Activated naive CD8-positive, alpha-beta T cell treated with anti-CD3 and anti-CD28 coated beads, Interleukin-2, amount 10 ng/mL, durations not matched to agents 7 days and 5 days (primary cell): ENCODE data around the gene TSPAN9. TPM values are rescaled to one million over a fixed set of nuclear protein-coding genes. Genes with fewer than 3 reads are reported as not detected.

Source experiments
- ATAC-seq: fragments of 150-1000 bp; cut with Tn5 transposase; one replicate; pipeline ENCODE4 v1.10.0; 2021; ENCODE audit warnings: low read depth, moderate library complexity
- POLR2A ChIA-PET: fragments of 350-600 bp; sonication (Branson Sonifier 250); formaldehyde crosslinking; loops from one replicate; lab custom pipeline; 2021; ENCODE audit warnings: antibody characterized with exemption; lab: Charles Lee
- DNase-seq: peaks from one replicate; pipeline ENCODE4 v3.0.0; 2021
- H3K27ac Mint-ChIP-seq: one replicate; pipeline ENCODE4 v1.8.0; 2022; ENCODE audit warnings: mild to moderate bottlenecking, mixed read lengths
- H3K27me3 Mint-ChIP-seq: one replicate; pipeline ENCODE4 v1.8.0; 2022; ENCODE audit warnings: mild to moderate bottlenecking, moderate library complexity, mixed read lengths
- H3K36me3 Mint-ChIP-seq: one replicate; pipeline ENCODE4 v1.8.0; 2021; ENCODE audit warnings: mild to moderate bottlenecking, mixed read lengths
- H3K4me1 Mint-ChIP-seq: one replicate; pipeline ENCODE4 v1.8.0; 2021; ENCODE audit warnings: mixed read lengths
- H3K4me3 Mint-ChIP-seq: one replicate; pipeline ENCODE4 v1.8.0; 2022; ENCODE audit warnings: mild to moderate bottlenecking, moderate library complexity, mixed read lengths
- H3K9me3 Mint-ChIP-seq: one replicate; pipeline ENCODE4 v1.8.0; 2021; ENCODE audit warnings: mixed read lengths
- total RNA-seq, 2 experiments: library from RNA; stranded (reverse); gene quantifications; one replicate each; pipeline ENCODE4 v1.2.3, GENCODE V29; 2021

TSPAN9 gene
- total RNA-seq, 2 experiments from 2014 or later = 0.42 to 0.60 TPM

DNA sequence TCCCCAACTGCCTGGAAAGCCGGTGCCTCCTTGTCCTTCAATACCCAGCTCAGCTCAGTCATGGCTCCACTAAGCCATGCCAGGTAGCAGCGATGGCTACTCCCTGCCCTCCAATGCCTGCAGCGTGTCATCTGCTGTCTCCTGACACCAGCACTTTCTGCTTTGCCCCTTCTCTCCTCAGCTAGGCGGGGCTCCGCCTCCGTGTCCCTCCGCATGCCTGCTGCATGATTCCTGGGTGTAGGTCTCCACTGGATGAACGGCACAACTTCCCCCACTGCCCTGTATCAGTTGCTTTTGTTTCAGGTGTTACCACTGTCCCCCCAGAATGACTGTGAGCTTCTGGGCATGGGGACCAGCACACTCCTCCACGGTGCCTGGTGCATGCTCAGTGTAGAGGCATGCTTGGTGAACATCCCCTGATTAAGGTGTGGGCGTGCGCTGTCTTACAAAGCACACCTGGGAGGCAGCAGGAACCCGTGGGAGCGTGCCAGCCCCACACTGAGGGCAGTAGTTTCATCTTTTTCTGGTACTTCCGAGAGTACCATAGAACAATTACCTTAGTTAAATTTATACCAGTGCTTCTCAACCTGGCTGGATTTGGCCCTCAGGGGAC lies 234.4 kb downstream of the TSPAN9 start:
- Mint-ChIP-seq H3K36me3 (no peaks in the 10 kb centered on the region), H3K27ac (no peak overlapping the region), H3K4me1 (no peaks in the 10 kb centered on the region), H3K9me3 (no peaks in the 10 kb centered on the region), H3K4me3 (no peak overlapping the region), H3K27me3 (no peaks in the 10 kb centered on the region)
- ATAC-seq = no peak
- no peak for DNase-seq
- POLR2A ChIA-PET = no interaction called here

DNA sequence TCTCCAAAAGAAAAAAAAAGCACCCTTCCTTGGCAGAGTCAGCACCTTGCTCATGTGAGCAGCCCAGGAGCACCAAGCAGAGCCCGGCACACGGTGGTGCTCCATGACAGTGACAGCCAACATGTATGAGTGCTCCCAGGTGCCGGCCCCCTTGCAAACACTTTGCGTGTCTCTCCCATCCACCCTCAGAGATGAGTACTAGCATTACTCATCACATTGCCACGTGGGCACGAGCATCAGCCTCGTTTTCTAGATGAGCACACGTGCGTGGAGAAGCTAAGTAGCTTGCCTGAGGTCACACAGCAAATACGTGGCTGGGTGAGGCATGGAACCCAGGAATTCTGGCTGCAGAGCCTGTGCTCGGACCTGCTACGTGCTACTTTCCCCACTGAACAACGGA lies 235.9 kb downstream of the TSPAN9 start:
- Mint-ChIP-seq H3K9me3 (no peaks in the 10 kb centered on the region), H3K27me3 (no peaks in the 10 kb centered on the region)

DNA sequence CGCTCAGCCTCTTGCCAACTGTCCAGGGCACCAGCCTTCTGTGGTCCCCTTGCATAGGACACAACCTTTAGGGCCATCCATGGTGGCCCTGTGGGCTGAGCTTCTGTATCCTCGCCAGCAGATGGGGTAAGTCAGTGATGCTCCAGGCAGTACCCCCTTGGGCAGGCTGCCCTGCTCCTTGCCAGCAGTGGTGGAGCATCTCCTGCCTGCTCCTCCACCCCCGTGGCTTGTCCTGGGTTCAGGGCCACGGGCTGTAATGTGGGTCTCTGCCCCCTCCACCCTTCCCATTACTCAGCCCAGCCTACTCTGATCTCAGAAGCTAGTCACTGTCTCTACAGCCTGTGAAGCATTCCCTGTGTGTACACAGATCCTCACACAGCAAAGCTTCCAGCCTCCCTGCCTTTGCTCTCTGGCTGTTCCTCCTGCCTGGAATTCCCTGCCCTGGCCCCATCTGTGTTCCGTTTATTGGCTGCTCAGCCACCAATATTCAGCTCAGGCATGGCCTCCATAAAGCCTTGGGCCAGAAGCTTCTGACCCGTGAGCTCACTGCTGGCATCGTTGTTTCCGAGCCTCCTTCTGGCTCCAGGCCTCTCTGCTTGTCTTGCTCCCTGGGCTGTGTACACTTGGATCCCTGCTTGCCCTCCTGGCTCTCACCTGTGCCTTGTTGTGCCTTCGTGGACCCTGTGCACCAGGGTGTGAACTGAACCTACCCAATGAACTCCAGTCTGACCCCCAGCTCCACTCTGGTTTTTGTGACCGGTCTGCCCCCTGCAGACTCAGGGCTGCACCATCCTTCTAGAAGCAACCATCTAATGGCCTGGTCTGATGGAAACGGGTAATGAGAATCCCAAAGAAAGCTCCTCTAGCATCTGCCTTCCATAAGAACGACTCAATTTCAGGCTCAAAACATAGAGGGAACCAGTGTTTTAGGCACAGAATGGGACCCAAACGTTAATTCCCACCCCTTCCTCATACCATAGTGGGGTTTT lies 236.8 kb downstream of the TSPAN9 start:
- POLR2A ChIA-PET = no interaction called here
- Mint-ChIP-seq H3K27me3 (no peaks in the 10 kb centered on the region), H3K36me3 (no peaks in the 10 kb centered on the region), H3K27ac (no peak overlapping the region), H3K9me3 (no peaks in the 10 kb centered on the region), H3K4me1 (no peaks in the 10 kb centered on the region), H3K4me3 (no peak overlapping the region)
- no peak for DNase-seq
- peak; percentile 70 for ATAC-seq

More for the DNA sequence above, 235.9 kb downstream of the TSPAN9 start:
- POLR2A ChIA-PET = no interaction called here
- Mint-ChIP-seq H3K4me1 (no peaks in the 10 kb centered on the region), H3K36me3 (no peaks in the 10 kb centered on the region), H3K27ac (no peak overlapping the region), H3K4me3 (no peak overlapping the region)
- DNase-seq = no peak
- ATAC-seq = no peak

DNA sequence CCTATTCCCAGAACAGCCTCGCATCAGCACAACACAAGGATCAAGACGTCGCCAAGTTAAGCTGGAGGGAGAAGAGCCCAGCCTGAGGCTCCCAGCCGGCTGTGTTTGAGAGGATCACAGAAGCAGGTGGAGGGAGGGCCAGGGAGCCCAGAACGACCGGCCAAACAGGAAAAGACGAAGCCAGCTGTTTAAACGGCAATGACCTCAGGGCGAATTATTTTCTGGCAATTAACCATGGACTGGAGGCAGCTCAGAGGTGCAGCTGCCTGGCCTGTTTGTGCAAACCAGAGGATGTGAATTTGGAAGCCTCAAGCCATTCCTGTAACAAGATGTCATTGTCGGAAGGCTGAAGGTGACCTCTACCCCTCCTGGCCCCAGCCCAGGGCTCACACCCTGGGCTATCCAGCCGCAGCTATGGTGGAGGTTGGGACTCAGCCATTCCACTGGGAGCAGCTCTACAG lies 238.1 kb downstream of the TSPAN9 start:
- H3K4me1 Mint-ChIP-seq = no peaks in the 10 kb centered on the region

DNA sequence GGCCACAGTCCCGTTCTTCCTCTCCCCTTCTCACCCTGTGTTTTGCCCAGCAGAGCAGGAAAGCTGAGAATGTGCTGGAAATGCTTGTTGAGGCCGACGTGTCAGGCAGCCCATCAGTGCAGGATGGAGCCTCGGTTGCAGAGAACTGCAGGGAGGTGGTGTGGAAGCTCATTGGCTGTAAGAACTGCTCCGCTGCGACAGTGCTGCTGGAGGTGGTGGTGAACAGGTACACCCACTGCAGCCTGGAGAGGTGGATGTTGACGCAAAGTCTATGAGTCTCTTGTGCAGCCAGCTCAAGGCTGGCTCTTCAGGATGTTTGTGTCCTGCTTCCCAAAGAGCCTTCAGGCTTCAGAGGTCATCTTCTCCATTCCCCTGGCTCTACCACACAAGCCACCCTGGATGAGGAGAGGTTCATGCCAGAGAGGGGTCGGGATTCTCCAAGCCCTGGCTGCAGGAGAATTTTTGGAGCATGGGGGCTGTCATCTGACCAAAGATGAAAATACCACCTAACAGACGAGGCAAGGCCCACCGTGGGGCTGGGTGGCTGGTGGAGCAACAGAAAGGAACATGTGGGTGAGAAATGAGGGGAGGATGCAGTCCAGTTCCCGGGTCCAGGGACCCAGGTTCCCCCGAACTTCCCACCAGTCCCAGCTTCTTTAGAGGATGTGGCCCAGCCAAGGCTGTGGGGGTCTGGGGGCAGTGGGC lies 239.7 kb downstream of the TSPAN9 start:
- DNase-seq (no peak), ATAC-seq (no peak)
- H3K36me3 Mint-ChIP-seq = no peaks in the 10 kb centered on the region
- no peak overlapping the region for H3K27ac Mint-ChIP-seq
- POLR2A ChIA-PET = no interaction called here
- H3K4me1 Mint-ChIP-seq = no peaks in the 10 kb centered on the region
- H3K4me3 Mint-ChIP-seq = no peak overlapping the region
- no peaks in the 10 kb centered on the region for H3K9me3 Mint-ChIP-seq
- no peaks in the 10 kb centered on the region for H3K27me3 Mint-ChIP-seq

More for the DNA sequence above, 238.1 kb downstream of the TSPAN9 start:
- H3K27me3 Mint-ChIP-seq = no peaks in the 10 kb centered on the region
- no peaks in the 10 kb centered on the region for H3K36me3 Mint-ChIP-seq
- POLR2A ChIA-PET = no interaction called here
- no peak for DNase-seq
- H3K4me3 Mint-ChIP-seq = no peak overlapping the region
- no peak for ATAC-seq
- H3K27ac Mint-ChIP-seq = no peak overlapping the region
- no peaks in the 10 kb centered on the region for H3K9me3 Mint-ChIP-seq

DNA sequence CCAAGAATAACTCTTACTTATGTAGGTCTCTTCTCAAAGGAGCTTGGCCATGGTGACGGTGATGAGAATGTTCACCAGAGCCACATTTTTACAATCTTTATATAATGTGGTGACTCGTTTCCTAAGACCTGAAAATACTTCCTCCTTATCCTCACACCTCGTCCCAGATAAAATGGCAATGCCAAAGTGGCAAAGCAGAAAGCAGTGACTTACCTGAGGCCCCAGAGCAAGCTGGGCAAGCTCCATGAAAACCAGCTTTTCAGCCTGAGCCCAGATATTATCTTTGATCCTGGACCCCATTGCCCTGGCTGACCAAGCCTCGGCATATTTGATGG lies 240.3 kb downstream of the TSPAN9 start:
- no peak for ATAC-seq
- no peak overlapping the region for H3K27ac Mint-ChIP-seq
- POLR2A ChIA-PET = no interaction called here
- no peaks in the 10 kb centered on the region for H3K36me3 Mint-ChIP-seq
- H3K9me3 Mint-ChIP-seq = no peaks in the 10 kb centered on the region
- H3K4me1 Mint-ChIP-seq = no peaks in the 10 kb centered on the region
- no peak for DNase-seq
- no peak overlapping the region for H3K4me3 Mint-ChIP-seq
- H3K27me3 Mint-ChIP-seq = no peaks in the 10 kb centered on the region

DNA sequence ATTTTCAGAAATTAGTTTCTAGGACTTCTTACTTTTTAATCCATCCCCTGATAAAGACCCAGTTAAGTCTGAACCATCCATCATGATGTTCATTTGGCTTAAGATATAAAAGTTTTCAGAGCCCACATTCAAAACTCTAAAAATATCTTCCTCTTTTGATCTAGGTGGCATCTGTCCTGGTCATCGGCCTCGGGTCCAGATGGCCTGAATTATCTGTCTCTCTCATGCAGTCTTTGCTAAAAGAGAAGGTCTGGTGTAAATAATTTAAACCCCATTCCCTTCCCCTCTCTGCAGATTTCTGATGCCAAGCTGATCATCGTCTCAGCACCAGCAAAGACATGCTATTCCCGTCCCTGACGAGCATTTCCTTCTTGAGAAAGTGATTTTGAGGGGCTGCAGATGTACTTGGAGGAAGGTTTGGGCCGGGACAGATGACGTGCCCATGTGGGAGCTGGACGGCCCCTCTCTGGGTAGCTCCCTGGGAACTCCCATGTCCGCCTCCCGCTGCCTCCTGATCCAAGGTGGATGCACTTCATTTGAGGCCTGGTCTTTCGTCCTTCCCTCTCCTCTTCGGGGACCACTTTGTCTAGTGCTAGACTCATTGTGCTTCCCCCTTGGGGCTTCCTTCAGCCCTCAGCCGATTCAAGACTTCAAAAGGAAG lies 240.8 kb downstream of the TSPAN9 start:
- Mint-ChIP-seq H3K9me3 (no peaks in the 10 kb centered on the region), H3K4me3 (no peak overlapping the region), H3K4me1 (no peaks in the 10 kb centered on the region), H3K27me3 (peaks cover 3% of the 10 kb centered on the region), H3K36me3 (no peaks in the 10 kb centered on the region), H3K27ac (no peak overlapping the region)
- POLR2A ChIA-PET = no interaction called here
- no peak for ATAC-seq
- no peak for DNase-seq

DNA sequence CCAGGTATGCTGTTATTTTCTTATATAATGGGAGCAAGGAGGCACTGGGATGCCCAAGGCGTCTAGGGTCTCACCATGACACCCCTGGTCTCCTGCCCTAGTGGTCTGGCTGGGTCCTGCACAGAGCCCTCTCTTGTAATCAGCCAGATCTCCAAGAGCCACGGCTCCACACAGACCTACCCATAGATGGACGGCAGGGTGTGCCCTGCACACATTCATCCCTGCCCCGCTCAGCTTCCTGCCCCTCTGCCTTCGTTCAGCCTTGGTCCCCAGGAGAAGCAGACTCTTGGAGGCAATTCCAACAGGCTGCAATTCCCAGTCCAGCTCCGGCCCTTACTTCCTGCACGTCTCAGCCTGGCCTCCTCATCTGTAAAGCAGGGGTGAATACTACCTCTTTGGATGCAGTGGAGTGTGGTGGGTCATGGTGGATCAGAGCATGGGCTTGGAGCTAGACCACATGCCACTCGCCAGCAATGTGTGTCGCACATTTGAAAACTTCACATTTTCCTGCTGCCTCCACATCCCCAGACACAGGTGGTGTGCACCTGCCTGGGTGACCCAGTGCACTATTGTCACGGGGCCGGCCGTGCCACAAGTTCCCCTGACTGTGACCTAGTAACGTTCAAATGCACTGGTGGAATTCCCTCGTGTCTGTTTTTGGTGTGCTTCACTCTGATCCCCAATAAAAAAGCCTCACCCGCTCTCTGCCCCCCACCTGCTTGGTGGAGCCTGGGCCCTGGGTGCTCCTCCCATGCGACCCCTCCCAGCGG lies 242.7 kb downstream of the TSPAN9 start:
- H3K27me3 Mint-ChIP-seq = peaks cover 3% of the 10 kb centered on the region
- no peaks in the 10 kb centered on the region for H3K4me1 Mint-ChIP-seq
- H3K36me3 Mint-ChIP-seq = no peaks in the 10 kb centered on the region
- H3K27ac Mint-ChIP-seq = no peak overlapping the region
- H3K9me3 Mint-ChIP-seq = no peaks in the 10 kb centered on the region
- POLR2A ChIA-PET = no interaction called here
- DNase-seq (no peak), ATAC-seq (no peak)
- no peak overlapping the region for H3K4me3 Mint-ChIP-seq

DNA sequence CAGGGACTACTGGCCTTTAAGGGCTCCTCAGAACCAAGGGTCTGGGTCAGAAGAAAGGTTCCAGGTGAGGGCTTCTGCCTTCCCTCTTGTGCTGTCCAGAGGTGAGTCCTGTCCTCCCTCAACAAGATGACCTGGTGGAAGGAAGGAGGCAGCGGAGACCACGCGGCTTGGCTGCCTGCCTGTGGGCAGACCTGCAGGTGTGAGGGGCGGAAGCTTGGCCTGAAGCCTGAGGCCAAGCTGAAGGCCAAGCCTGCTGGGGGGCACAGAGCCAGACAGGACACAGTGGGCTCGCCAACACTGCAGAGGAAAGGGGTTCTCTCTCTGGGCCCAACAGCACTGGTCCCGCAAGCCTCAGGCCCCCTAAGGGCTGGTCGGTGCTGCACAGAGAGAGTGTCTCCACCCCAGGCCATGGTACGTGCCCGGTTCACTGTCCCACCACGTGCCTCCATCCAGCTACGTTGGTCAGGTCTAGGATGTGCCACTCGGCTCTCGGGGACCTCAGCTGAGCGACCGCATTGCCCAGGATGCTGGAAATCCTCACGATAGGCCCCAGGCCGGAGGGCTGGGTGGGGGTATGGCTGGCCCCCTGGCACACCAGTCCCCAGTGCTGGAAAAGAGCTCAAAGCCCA lies 243.8 kb downstream of the TSPAN9 start:
- Mint-ChIP-seq H3K27ac (no peak overlapping the region), H3K4me3 (no peak overlapping the region), H3K9me3 (no peaks in the 10 kb centered on the region), H3K36me3 (no peaks in the 10 kb centered on the region), H3K4me1 (no peaks in the 10 kb centered on the region), H3K27me3 (peaks cover 3% of the 10 kb centered on the region)
- ATAC-seq (no peak), DNase-seq (no peak)
- POLR2A ChIA-PET = no interaction called here

DNA sequence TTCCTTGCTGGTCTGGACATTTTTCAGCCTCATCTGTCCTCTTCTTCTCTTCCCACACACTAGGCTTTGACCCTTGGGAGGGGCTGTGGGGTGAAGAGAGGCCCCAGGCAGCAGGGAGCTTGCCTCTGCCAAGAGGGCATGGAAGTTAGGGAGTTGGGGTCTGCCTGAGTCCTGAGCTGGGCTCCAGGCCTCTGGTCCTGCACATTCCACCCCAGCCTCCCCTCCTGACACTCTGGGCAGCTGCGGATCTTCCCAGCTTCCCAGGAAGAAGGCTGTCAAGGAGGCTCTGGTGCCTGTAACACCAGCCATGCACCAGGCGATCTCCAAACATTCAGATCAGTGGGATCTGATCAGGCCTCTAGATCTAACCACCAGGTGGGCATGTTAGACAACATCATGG lies 244.7 kb downstream of the TSPAN9 start:
- DNase-seq (no peak), ATAC-seq (no peak)
- no peak overlapping the region for H3K4me3 Mint-ChIP-seq
- POLR2A ChIA-PET = no interaction called here
- H3K27me3 Mint-ChIP-seq = peaks cover 3% of the 10 kb centered on the region
- H3K36me3 Mint-ChIP-seq = no peaks in the 10 kb centered on the region
- H3K4me1 Mint-ChIP-seq = no peaks in the 10 kb centered on the region
- no peaks in the 10 kb centered on the region for H3K9me3 Mint-ChIP-seq
- no peak overlapping the region for H3K27ac Mint-ChIP-seq

DNA sequence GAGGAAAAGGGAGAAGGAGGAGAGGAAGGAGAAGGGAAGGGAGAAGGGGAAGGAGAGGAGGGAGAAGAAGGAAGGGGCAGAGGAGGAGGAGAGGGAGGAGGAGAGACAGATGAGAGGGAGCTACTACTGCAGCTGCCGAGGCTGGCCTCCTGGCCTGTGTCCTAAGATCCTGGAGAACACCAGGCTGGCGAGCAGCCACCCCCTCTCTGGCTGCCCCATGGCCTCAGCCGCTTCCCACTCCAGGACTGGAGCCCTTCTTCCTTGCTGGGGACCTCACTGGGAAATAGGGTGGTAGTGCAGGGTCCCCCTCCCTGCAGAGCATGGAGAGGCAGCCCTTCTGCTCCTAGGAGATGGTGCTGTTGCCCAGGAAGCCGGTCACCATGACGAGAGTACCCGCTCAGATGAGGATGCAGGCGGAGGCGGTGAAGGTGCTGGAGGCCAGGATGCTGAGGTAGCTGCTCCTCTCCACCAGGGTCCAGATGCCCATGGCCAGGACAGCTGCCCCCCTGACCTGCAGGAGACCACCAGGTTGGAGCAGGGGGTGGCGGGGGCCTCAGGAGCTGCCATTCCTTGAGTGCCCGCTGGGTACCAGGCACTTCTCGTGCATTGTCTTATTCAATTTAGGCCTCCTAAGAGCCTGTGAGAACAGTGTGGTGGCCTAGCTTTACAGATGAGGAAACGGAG lies 246.0 kb downstream of the TSPAN9 start:
- H3K4me1 Mint-ChIP-seq = no peaks in the 10 kb centered on the region
- H3K27ac Mint-ChIP-seq = no peak overlapping the region
- POLR2A ChIA-PET = no interaction called here
- no peak for DNase-seq
- no peaks in the 10 kb centered on the region for H3K36me3 Mint-ChIP-seq
- H3K4me3 Mint-ChIP-seq = no peak overlapping the region
- H3K27me3 Mint-ChIP-seq = peaks cover 3% of the 10 kb centered on the region
- no peak for ATAC-seq
- no peaks in the 10 kb centered on the region for H3K9me3 Mint-ChIP-seq

DNA sequence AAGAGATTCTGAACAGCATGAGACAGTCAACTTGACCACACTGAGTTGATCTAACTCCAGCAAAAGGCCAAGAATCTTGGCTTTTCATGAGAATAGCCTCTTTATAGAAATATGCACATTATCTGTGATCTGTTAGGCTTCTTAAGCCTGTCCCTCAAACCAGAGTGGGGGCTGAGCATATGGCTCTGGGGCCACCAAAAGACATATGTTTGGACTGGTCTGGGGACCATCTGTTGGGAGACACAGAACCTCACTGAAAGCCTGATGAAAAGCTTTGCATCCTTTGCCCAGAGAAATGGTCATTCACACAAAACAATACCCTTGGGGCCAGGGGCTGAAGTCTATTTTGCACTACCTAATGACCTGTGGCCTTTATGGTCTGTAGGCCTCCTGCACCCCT lies 248.6 kb downstream of the TSPAN9 start:
- Mint-ChIP-seq H3K4me3 (no peak overlapping the region), H3K4me1 (no peaks in the 10 kb centered on the region), H3K27ac (no peak overlapping the region), H3K27me3 (peaks cover 3% of the 10 kb centered on the region), H3K36me3 (no peaks in the 10 kb centered on the region), H3K9me3 (no peaks in the 10 kb centered on the region)
- DNase-seq = no peak
- POLR2A ChIA-PET = no interaction called here
- ATAC-seq = no peak
